A673 (cell line): ENCODE measurements around the gene AMOTL1. TPM values are rescaled to one million over a fixed set of nuclear protein-coding genes. Genes with fewer than 3 reads are reported as not detected.

Experiments used
- BruUV-seq: library from RNA; stranded (reverse); fragments of 400-500 nt; replicated peaks from 2 replicates; lab custom pipeline; 2021; lab: Mats Ljungman, UMichigan
- CTCF ChIA-PET: fragments of 300-600 bp; sonication (Branson Sonifier 250); formaldehyde crosslinking; loops from one replicate; lab custom pipeline; 2022; ENCODE audit warnings: antibody characterized with exemption; lab: Charles Lee
- POLR2A ChIA-PET: fragments of 300-600 bp; sonication (Branson Sonifier 250); formaldehyde crosslinking; loops from one replicate; lab custom pipeline; 2022; ENCODE audit warnings: antibody characterized with exemption; ENCODE audit not compliant: low non-redundant PET; lab: Charles Lee
- DNase-seq: peaks from one replicate; pipeline ENCODE4 v3.0.0-alpha.2; 2015; ENCODE audit warnings: low spot score
- H3K27ac ChIP-seq: fragments of 200-600 bp; sonication (generic); 2 replicates; pipeline ENCODE4 v1.5.1; 2016; ENCODE audit warnings: mixed run types, low read depth, mild to moderate bottlenecking, mixed read lengths, antibody characterized with exemption, low read length; ENCODE audit not compliant: poor library complexity, severe bottlenecking
- H3K27me3 ChIP-seq: fragments of 200-600 bp; sonication (generic); replicated peaks from 2 replicates; pipeline ENCODE4 v1.6.1; 2017; ENCODE audit warnings: mixed run types, low read depth, mild to moderate bottlenecking, mixed read lengths, antibody characterized with exemption, low read length; ENCODE audit not compliant: insufficient read depth, poor library complexity
- H3K36me3 ChIP-seq: fragments of 200-600 bp; sonication (generic); 2 replicates; pipeline ENCODE4 v1.6.1; 2016; ENCODE audit warnings: mixed run types, mild to moderate bottlenecking, mixed read lengths, antibody characterized with exemption, low read length; ENCODE audit not compliant: insufficient read depth, poor library complexity, severe bottlenecking
- H3K4me1 ChIP-seq: fragments of 200-600 bp; sonication (generic); 2 replicates; pipeline ENCODE4 v1.6.1; 2017; ENCODE audit warnings: mixed run types, mild to moderate bottlenecking, mixed read lengths, antibody characterized with exemption, low read length; ENCODE audit not compliant: insufficient read depth, poor library complexity, severe bottlenecking
- H3K4me3 ChIP-seq: fragments of 200-600 bp; sonication (generic); 2 replicates; pipeline ENCODE4 v1.5.1; 2016; ENCODE audit warnings: low read depth, mixed run types, mild to moderate bottlenecking, mixed read lengths, low read length; ENCODE audit not compliant: poor library complexity, severe bottlenecking
- H3K9me3 ChIP-seq: fragments of 200-600 bp; sonication (generic); 2 replicates; pipeline ENCODE4 v1.6.1; 2016; ENCODE audit warnings: mixed run types, low read depth, mild to moderate bottlenecking, mixed read lengths, antibody characterized with exemption, low read length; ENCODE audit not compliant: poor library complexity, severe bottlenecking
- CTCF ChIP-seq: fragments of 300-800, 200-600 bp; sonication (generic); conservative IDR thresholded peaks from 2 replicates; pipeline ENCODE4 v1.5.1; 2017; ENCODE audit warnings: low read depth, mild to moderate bottlenecking, antibody characterized with exemption, low read length, moderate library complexity, mixed read lengths
- EZH2 ChIP-seq: fragments of 200-600 bp; sonication (generic); IDR thresholded peaks from 2 replicates; pipeline ENCODE4 v1.6.1; 2017; ENCODE audit warnings: borderline replicate concordance, low read depth, mild to moderate bottlenecking, mixed read lengths, antibody characterized with exemption, low read length; ENCODE audit not compliant: poor library complexity, severe bottlenecking
- intact Hi-C: fragments of 100-400 bp; cut with micrococcal nuclease; formaldehyde crosslinking; loops from one replicate; pipeline ENCODE4 v1.10.0; 2022; ENCODE audit not compliant: unreplicated experiment
- total RNA-seq: library from RNA; stranded (reverse); gene quantifications from 2 replicates; pipeline ENCODE4 v1.2.3, GENCODE V29; 2021

AMOTL1 gene
- total RNA-seq, 1 experiment from 2014 or later: 68.5 TPM

DNA sequence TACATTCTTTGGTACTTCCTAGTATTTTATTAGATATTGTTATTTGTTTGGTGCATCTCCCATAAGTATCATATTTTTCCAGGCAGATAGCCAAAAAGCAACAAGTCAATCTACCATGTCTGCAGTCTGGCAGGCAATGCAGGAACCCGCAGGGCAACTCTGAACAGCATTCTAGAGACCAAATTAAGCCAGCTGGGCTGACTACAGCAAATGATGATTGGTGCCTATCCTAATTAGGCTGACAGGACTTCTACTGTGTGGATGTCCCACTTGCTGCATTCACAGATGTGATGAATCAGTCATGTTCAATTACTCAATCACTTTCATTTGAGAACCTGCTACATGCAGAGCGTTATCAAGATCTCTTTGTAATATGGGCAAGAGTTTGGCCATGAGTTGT, 40.3 kb upstream of the AMOTL1 start:
- ChIA-PET POLR2A (no interaction called here), CTCF (no interaction called here)
- H3K36me3 ChIP-seq: no peaks in the 10 kb centered on the region
- intact Hi-C loops: no loop called here
- H3K27me3 ChIP-seq: no peaks in the 10 kb centered on the region
- BruUV-seq: no TSS peak
- no peaks in the 10 kb centered on the region for H3K9me3 ChIP-seq
- peaks cover 12% of the 10 kb centered on the region for H3K4me1 ChIP-seq
- H3K4me3 ChIP-seq: no peak overlapping the region
- no peak overlapping the region for H3K27ac ChIP-seq
- TF ChIP-seq EZH2 (no peak), CTCF (no peak)
- no peak for DNase-seq

DNA sequence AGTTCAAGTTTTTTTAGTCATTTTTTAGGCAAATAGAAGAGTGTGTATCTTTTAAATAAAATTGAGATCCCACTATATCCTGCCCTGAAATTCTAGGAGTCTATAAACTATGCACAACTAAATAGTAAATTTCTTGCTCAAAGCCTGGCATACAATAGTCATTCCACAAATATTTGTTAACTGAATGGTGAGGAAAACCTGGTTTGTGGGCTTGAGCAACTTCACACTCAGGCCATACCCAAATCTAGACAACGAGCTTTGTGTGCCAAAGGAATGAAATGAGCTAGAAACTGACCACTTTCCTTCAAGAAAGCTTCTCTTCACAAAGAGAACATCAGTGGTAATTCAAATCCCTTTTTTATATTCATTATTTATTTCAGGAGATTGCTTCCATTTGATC, 39.6 kb upstream of the AMOTL1 start:
- Histone ChIP-seq H3K4me1 (peaks cover 18% of the 10 kb centered on the region), H3K9me3 (no peaks in the 10 kb centered on the region), H3K27me3 (no peaks in the 10 kb centered on the region), H3K27ac (no peak overlapping the region), H3K4me3 (no peak overlapping the region), H3K36me3 (no peaks in the 10 kb centered on the region)
- POLR2A ChIA-PET: no interaction called here
- TF ChIP-seq EZH2 (no peak), CTCF (no peak)
- intact Hi-C loops: no loop called here
- CTCF ChIA-PET: no interaction called here
- BruUV-seq: no TSS peak
- no peak for DNase-seq

DNA sequence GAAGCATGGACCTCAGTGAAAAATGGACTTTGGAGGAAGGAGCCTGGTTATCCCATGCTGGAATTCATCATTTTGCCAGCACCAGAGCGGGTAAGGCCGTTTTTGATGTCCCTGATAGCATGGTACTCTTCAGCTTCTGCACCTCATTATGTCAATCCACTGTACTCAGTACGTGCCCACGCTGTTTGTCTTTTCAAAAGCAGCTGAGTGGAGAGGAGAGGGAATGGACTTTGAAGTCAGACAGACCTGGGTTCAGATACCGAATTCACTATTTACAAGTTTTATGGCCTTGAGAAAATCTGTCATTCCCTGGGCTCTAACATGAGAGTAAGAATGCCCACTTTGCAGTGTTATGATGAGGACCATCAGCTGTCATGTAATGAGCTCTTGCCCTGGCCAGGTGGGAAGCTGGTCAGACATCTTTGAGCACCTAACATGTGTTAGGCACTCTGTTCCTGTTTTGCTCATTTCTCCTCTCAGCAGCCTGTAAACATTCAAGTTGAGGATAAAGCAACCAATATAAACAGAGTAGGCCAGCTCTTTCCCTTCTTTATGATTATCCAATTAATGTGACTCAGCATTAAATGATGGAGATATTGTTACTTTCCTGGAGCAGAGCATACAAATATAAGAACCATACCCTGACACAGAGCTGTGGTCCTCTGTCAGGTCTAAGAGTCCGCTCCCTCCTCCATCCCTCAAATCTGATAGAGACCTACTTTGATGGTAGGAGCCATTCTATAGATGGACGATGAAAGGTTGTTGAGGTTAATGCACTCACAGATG, 39.0 kb upstream of the AMOTL1 start:
- BruUV-seq: no TSS peak
- CTCF ChIA-PET: no interaction called here
- no peak overlapping the region for H3K4me3 ChIP-seq
- H3K36me3 ChIP-seq: no peaks in the 10 kb centered on the region
- H3K9me3 ChIP-seq: no peaks in the 10 kb centered on the region
- intact Hi-C loops: no loop called here
- TF ChIP-seq CTCF: no peak
- TF ChIP-seq EZH2: no peak
- no peak for DNase-seq
- no peak overlapping the region for H3K27ac ChIP-seq
- no peaks in the 10 kb centered on the region for H3K27me3 ChIP-seq
- POLR2A ChIA-PET: no interaction called here
- H3K4me1 ChIP-seq: peaks cover 24% of the 10 kb centered on the region
